GM19025 (cell line): Measurements from ENCODE around the gene DLEC1.

ENCODE experiments used
- ATAC-seq: cut with Tn5 transposase; IDR thresholded peaks from one replicate; pipeline ENCODE4 v1.9.1; 2021; ENCODE audit warnings: mild to moderate bottlenecking, low read depth, moderate library complexity; ENCODE audit not compliant: unreplicated experiment

Gene DLEC1

GRCh38 chr3:38101811-38102443, 62.9 kb downstream of the DLEC1 start:
- no peak for ATAC-seq

DNA sequence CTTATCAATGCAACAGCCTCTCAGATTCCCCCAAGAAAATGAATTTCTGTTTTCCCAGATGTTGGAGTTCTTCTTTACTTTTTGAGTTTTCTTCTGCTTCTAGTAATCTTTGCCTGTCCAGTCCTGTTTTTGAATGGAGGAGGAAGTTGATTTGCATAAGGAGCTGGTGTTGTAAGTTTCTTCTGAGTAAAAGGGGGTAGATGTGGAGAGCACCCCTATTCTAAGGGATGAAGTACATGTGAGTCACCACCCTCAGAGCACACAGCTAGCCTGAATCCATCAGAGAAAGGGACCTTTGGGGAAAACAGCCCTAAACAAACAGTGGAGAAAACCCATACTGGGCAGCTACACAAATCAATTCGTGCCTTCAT, 63.4 kb downstream of the DLEC1 start:
- ATAC-seq: no peak

- ATAC-seq: no peak
These were observed 66.5 kb downstream of the DLEC1 start for GRCh38 chr3:38105525-38105924.

DNA sequence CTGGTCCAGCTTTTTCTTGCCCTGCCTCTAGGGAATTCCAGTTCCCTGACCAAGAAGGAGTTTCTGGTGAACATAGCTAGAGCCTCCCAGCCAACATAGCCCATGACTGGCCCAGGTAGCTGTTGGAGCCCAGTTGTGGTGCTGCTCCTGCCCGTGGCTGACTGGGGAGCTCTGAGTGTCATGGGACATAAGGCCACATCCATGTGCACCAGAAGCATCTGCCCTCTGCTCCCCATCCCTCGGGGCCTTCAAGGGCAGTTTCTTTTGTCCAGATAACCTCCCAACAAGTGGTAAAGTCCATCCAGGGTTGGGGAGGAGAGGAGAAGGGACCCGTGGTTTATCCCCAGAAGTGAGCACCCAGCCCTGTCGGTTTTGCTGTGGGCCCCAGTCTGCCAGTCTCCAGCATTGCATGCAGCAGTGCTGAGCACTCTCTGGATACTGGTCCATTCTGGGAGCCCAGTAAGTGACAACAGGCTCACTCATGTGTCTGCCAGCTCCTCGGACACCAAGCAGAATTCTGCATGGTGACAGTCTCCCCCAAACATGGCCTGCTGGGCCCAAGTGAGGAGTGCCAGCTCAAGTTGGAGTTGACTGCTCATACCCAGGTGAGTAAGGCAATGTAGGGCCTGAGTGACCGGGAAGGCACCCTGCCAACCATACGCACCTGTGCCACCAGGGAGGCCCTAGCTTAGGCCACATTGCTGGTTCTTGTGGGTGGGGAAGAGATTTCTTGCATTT, 69.1 kb downstream of the DLEC1 start:
- no peak for ATAC-seq

DNA sequence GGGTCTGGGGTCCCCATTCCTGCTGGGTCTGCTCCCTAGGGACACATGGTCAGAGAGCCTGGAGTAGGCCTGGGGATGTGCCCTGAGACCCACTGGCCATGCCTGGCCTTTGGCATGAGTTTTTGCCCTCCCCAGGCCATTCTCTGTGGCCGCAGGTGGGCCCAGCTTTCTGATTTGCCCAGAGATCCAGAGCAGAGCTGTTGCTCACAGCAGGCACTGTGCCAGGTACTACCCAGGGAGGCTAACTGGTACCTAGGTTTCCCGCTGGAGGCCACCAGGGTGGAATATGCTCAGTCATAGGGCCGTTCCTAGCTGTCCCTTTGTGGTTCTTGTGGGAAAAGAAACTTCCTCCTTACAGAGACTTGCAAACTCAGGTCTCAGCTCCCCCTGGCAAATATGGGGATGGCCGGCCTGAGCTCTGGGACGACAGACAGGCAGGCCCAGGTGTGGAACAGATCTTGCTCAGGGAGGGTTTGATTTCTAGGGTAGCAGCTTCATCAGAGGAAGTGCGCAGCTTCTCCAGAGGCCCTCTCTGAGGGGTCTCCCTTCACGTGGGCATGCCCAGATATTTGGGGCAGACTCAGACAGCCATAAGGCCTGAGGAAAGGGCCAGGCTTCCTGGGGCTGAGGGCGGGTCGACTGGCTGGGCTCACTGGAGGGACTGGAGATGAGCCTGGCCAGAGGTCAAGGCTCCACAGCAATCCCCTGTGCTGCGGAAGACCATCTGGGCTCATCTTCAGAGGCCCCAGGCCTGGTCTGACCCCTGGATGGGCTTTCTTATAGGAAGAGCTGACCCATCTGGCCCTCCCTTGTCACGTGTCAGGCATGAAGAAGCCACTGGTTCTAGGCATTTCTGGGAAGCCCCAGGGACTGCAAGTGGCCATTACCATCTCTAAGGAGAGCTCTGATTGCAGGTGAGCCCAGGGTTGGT, 69.9 kb downstream of the DLEC1 start:
- ATAC-seq: no peak

- ATAC-seq: no peak
These were observed 70.7 kb downstream of the DLEC1 start for GRCh38 chr3:38109580-38110313.

- ATAC-seq: no peak
These were observed 71.5 kb downstream of the DLEC1 start for GRCh38 chr3:38110314-38111050.

DNA sequence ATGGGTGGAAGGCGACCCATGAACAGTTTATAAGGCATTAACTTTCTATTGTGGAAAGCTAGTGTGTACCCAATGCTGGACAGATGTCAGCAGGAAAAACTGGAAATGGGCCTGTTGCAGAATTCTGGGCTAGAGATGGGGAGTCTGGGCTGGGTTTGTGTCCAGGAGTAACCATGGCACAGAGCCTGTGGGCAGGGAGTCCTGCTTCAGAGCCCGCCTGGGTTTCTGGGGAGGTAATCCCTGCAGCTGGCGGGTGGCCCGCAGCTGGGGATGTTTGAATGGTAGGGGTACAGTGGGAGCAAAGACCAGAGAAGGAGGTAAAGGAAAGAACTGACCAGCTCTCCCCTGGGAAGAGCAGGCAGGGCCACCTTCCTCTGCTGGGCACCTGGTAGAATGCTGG, 72.2 kb downstream of the DLEC1 start:
- ATAC-seq: no peak

DNA sequence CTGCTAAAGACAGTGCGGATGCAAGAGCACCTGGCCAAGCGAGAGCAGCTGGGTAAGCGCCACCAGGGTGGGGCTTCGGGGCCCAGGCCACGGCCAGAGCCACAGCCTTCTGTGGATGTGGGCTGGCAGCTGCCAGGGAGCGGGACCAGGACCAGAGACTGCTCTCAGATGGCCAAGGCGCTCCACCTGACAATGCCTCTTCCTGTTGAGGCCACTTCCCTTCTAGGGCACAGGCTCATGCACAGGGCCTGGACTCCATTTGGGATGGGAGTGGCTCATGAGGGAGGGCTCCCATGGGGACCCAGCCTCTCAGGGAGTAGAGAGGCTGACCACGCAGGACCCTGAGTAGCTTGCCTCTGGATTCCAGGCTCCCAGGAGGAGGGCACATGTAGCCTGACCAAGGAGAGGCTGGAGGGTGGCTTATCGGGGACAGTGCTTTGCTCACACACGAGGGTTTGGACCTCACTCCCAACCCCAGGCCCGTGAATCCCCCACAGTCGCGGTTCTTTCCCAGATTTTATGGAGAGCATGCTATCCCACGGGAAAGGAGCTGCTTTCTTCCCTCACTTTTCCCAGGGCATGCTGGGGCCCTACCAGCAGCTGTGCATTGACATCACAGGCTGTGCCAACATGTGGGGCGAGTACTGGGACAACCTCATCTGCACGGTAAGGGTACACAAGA, 72.8 kb downstream of the DLEC1 start:
- ATAC-seq: no peak

- no peak for ATAC-seq
These were observed 73.4 kb downstream of the DLEC1 start for GRCh38 chr3:38112378-38112761.

DNA sequence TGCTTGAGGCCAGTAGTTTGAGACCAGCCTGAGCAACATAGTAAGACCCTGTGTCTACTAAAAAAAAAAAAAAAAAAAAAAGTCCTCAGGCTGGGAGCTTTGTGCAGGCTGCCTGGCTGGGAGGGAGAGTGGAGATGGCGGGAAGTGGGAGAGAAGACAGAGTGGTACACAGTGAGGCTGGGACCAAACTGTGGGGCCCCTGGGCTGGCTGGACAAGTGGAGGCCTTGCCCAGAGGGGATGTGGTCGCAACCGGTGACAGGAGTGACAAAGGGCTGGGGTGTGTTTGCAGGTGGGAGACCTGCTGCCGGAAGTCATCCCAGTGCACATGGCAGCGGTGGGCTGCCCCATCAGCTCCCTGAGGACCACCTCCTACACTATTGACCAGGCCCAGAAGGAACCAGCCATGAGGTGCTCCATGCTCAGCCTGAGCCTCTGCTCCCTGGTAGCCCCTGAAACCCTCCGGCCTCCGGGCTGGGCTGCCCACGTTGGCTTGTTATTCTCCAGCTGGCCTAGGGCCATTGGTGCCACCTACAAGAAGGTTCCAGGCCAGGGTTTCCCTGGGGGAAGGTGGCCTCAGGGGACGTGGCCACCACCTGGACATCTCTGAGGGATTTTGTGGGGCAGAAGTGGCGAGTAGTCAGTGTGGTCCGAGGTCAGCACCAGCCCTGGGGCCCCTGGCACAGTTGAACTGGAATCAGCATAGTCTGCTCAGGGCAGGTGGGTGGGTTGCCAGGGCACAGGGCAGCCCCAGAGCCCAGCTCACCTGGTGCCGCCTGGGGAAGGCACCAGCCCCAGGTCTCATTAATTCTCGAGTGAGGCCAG, 75.3 kb downstream of the DLEC1 start:
- no peak for ATAC-seq

DNA sequence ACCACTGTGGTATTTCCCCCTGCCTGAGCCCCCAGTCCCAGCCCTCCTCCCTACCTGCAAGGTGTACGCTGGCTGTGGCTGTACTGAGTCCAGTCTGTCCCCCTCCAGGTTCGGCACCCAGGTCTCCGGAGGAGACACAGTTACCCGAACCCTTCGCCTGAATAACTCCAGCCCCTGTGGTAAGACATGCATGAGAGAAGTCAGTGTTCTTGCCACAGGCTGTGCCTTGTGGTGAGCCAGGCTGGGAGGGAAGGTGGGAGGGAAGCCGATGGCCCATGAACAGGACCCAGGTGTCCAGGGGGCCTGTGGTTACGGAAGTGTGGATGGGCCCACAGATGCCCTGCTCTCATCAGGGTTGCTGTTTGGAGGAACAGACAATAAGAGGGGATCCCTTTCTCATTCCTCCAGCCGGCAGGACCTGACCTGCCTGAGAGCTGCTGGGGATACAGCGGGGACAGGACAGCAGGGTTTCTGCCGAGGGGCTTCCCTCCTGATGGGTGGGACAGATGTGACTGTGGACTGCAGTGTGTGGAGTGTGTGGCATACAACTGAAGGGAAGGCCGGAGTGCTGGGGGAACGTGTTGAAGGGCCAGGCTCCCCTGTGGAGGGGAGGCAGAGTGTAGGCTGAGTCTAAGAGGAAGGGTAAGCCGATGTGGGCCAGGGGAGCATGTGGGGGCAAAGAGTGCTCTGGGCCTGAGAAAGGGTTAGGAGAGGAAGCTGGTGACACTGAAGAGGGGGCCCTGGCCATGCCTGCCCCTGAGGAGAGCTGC, 76.1 kb downstream of the DLEC1 start:
- ATAC-seq: no peak

- no peak for ATAC-seq
These were observed 76.8 kb downstream of the DLEC1 start for GRCh38 chr3:38115645-38116427.

GRCh38 chr3:38116471-38117162, 77.6 kb downstream of the DLEC1 start:
- ATAC-seq: no peak

DNA sequence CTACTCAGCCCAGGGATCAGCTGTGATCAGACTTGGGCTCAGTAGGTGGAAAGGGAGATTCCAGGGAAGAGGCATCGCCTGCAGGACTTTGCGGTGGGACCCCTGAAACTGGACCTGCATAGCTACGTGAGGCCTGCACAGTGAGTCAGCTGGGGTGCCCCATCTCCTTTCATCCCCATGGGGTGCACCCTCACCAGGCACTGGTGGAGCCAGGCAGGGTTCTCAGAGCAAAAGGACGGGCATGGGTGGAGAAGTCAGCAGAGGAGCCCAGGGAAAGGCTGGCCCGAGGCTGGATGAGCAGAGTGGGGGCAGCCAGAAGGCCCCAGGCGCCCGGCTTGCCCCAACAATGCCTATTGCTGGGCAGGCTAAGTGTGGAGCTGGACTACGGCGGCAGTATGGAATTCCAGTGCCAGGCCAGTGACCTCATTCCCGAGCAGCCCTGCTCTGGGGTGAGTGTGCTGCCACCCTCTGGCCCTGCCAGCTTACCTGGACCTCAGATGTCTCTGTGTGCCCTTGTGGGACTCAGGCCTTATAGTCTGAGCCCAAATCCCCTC, 78.2 kb downstream of the DLEC1 start:
- ATAC-seq: no peak

- no peak for ATAC-seq
These were observed 78.9 kb downstream of the DLEC1 start for GRCh38 chr3:38117748-38118420.
